Tibial artery (tissue), 4 donors: Measurements from ENCODE around the gene MICALL2.

Experiments used
- DNase-seq, 2 donors: peaks; one replicate each; pipeline ENCODE4 v3.0.0-alpha.2; 2019
- H3K27ac ChIP-seq, 2 donors: fragments of 200-600 bp; sonication (generic) in 1 of 2; 1 replicate in 1 of 2; 2 replicates in 1 of 2; pipeline ENCODE4 v1.5.1; 2018 to 2019; ENCODE audit warnings: mild to moderate bottlenecking in 1 of 2
- H3K27me3 ChIP-seq, 2 donors: fragments of 200-600 bp; sonication (generic) in 1 of 2; one replicate each; pipeline versions ENCODE4 v1.5.1 to v1.6.0; 2016 to 2019
- H3K36me3 ChIP-seq, 3 donors: fragments of 200-600 bp; sonication (generic) in 2 of 3; one replicate each; pipeline ENCODE4 v1.5.1; 2016 to 2019; ENCODE audit warnings: mild to moderate bottlenecking in 2 of 3
- H3K4me1 ChIP-seq, 4 donors: fragments of 200-600 bp; sonication (generic) in 2 of 4; 1 replicate in 3 of 4; 2 replicates in 1 of 4; pipeline ENCODE4 v1.5.1; 2016 to 2019
- H3K4me3 ChIP-seq, 2 donors: fragments of 200-600 bp; sonication (generic) in 1 of 2; 1 replicate in 1 of 2; 2 replicates in 1 of 2; pipeline ENCODE4 v1.5.1; 2018 to 2019; ENCODE audit warnings: mild to moderate bottlenecking in 2 of 2
- H3K9me3 ChIP-seq, 3 donors: fragments of 200-600 bp; sonication (generic) in 1 of 3; one replicate each; pipeline ENCODE4 v1.5.1; 2016 to 2019
- CTCF ChIP-seq, 2 experiments: fragments of 200-600 bp in 1 of 2; fragments of 450-650 bp in 1 of 2; IDR thresholded peaks; one replicate each; pipeline ENCODE4 v1.5.1; 2017 to 2019; ENCODE audit warnings: antibody characterized with exemption in 2 of 2, mild to moderate bottlenecking in 1 of 2, moderate library complexity in 1 of 2
- intact Hi-C: fragments of 100-400 bp; cut with DNase I; formaldehyde crosslinking; loops from one replicate; pipeline ENCODE4 v1.15.0; 2023; ENCODE audit warnings: low total_unique reads

Gene MICALL2

GRCh38 chr7:1458683-1459511, at the start of gene MICALL2:
TSS of gene MICALL2 (minus strand) at chr7:1459470. CDS start at chr7:1459326, 144 bp downstream.
- Histone ChIP-seq H3K27me3 (no peaks in the 10 kb centered on the region), H3K9me3 (no peaks in the 10 kb centered on the region), H3K27ac (peak within 1 kb of the TSS; percentile 87 to 92), H3K36me3 (no peaks in the 10 kb centered on the region), H3K4me1 (peaks cover 0 to 88% (median 66%) of the 10 kb centered on the region in 4 donors), H3K4me3 (peak within 1 kb of the TSS; percentile 86 to 88)
- peak; percentile 85 to 95 for DNase-seq
- intact Hi-C loops: loop anchor here (5.0 kb wide), 1 partner anchor 783 kb away; the partner anchor contains the start of genes MRM2 and NUDT1
- TF ChIP-seq CTCF (IDR thresholded peaks at IDR 0.05): no peak

GRCh38 chr7:1508277-1508758, 49.0 kb upstream of the MICALL2 start:
- H3K9me3 ChIP-seq: no peaks in the 10 kb centered on the region
- intact Hi-C loops: no loop called here

GRCh38 chr7:1505731-1506550, 46.7 kb upstream of the MICALL2 start:
- no peak for DNase-seq
- Histone ChIP-seq H3K9me3 (no peaks in the 10 kb centered on the region), H3K36me3 (peaks cover 0 to 20% (median 15%) of the 10 kb centered on the region in 3 donors), H3K4me3 (no peak overlapping the region), H3K27me3 (no peaks in the 10 kb centered on the region), H3K4me1 (peaks cover 0 to 39% (median 25%) of the 10 kb centered on the region in 4 donors), H3K27ac (no peak overlapping the region)
- TF ChIP-seq CTCF (IDR thresholded peaks at IDR 0.05): no peak
- intact Hi-C loops: loop anchor here (2.0 kb wide), 2 partner anchors 31 to 63 kb away; no protein-coding TSS in a partner anchor

More at GRCh38 chr7:1508277-1508758, 49.0 kb upstream of the MICALL2 start:
- H3K36me3 ChIP-seq: no peaks in the 10 kb centered on the region
- H3K4me3 ChIP-seq: no peak overlapping the region
- TF ChIP-seq CTCF (IDR thresholded peaks at IDR 0.05): no peak
- no peak for DNase-seq
- no peak overlapping the region for H3K27ac ChIP-seq
- H3K4me1 ChIP-seq: peaks cover 0 to 29% (median 21%) of the 10 kb centered on the region in 4 donors
- H3K27me3 ChIP-seq: no peaks in the 10 kb centered on the region

GRCh38 chr7:1503816-1504775, 44.8 kb upstream of the MICALL2 start, which contains the start of gene INTS1:
TSS of gene INTS1 (minus strand) at chr7:1504389. CDS start at chr7:1503960, 429 bp downstream.
- peaks cover 0 to 39% (median 25%) of the 10 kb centered on the region in 4 donors for H3K4me1 ChIP-seq
- peaks cover 12 to 39% (median 33%) of the 10 kb centered on the region in 3 donors for H3K36me3 ChIP-seq
- peak; percentile 90 to 94 for DNase-seq
- peak; percentile 86 to 94 for TF ChIP-seq CTCF (IDR thresholded peaks at IDR 0.05)
- H3K27me3 ChIP-seq: no peaks in the 10 kb centered on the region
- intact Hi-C loops: loop anchor here (2.0 to 5.0 kb wide), 3 partner anchors 33 to 808 kb away; partner anchors contain the start of gene SNX8
- H3K27ac ChIP-seq: peak within 1 kb of the TSS; percentile 74 to 75
- H3K9me3 ChIP-seq: no peaks in the 10 kb centered on the region
- peak within 1 kb of the TSS; percentile 87 to 95 for H3K4me3 ChIP-seq
